Measurements from ENCODE around the gene ARHGAP8.
"Not testable (repeated sequence)": the region's sequence is repeated elsewhere in the genome, so short reads cannot be mapped to it uniquely, and the experiment has no call there.

The ARHGAP8 gene

GRCh38 chr22:44891791-44892190 is 139.4 kb downstream of the ARHGAP8 start:
- no peak for DNase-seq

GRCh38 chr22:44892243-44892642 is 139.9 kb downstream of the ARHGAP8 start:
- DNase-seq: no peak

DNA sequence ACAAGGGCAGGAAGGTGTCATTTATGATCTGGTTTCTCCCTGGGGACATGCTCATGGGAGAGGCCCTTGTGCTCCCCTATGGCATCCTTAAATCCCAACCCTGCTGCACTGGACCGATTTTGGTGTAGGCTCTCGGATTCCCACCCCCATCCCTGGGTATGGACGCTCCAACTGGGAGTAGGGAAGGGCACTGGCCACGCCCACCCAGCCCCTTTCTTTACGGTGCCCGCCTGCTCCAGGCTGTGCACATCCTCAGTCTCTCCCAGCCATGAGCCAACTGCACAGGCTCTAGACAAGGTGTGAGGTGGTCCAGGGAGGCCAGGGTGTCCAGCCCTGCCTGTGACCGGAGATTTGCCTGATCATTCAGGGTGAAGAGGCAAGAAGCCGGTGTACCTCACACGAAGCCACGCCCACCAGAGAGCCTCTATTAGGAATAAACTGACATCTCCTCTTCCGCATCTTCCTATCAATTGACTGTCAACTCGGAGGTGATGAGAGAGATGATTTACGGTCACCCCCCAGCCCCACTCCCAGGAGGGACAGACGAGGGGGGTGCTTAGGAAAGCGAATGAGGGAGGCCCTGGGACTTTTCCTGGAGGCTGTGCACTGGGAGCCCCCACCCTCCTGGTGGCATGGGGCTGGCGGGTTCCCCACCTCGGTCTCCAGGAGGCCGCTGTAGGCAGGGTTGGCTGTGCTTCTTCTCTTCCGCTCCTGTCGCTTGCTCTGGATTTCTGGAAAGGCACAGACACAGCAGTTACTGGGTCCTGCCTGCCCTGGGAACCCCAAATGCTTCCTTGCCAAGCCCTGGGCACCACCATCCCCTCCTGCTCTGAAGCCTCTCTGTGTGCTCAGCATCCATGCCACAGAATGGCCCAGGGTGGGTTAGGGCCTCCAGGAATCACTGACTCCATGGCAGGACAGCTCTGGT is 140.7 kb downstream of the ARHGAP8 start:
- DNase-seq: no peak

DNA sequence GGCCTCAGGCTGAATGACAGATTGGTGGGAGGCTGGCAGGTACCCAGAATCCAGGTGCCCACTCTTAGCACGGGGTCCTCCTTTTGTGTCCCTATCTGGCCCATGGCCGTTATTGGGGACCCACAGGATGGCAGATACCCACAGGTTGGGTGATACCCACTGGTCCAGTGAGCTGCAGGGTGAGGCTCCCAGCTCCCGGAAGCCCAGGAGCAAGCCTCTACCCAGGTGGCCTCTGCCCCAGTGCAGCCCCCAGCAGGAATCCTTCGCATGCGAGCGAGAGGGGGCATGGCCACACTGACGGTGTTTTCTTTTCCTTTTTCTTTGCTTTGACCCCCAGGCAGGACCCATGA is 141.3 kb downstream of the ARHGAP8 start:
- no peak for DNase-seq

- no peak for DNase-seq
These were observed 141.9 kb downstream of the ARHGAP8 start for GRCh38 chr22:44894321-44894720.

- DNase-seq: no peak
These were observed 142.4 kb downstream of the ARHGAP8 start for GRCh38 chr22:44894782-44895181.

DNA sequence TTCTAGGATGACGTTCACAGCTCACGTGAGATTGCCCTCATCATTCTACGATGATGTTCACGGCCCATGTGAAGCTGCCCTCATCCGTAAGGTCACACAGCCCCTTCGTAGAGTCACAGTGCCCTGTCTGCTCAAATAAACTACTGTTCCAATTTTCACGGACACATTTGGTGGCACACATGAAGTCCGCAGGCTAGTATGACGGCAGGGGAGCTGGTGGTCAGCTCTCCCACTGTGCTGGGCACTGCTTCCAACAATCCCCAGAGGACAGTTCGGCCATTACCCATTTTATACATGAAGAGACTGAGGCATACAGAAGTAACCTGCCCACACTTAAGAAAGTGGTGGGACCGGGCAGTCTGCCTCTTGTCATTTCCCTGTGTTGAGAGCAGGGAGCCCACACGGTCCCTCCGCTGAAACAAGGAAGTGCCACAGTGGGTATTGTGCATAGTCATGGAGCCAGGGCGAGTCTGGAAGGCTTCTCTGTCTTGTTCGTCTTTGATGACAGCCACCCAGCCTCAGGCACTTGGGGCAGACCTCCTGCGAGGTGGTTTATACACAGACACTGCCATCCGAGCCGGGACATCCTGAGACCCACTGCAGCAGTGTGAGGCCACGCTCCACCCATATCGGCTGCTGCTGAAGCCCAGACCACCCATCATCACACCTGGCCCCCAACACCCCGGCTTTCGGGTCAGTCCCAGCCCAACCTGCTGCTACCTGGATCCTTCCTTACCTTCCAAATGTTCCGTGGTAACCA is 143.1 kb downstream of the ARHGAP8 start:
- DNase-seq: no peak

- no peak for DNase-seq
These were observed 145.9 kb downstream of the ARHGAP8 start for GRCh38 chr22:44898236-44898635.

- no peak for DNase-seq
These were observed 148.9 kb downstream of the ARHGAP8 start for GRCh38 chr22:44901301-44901700.

GRCh38 chr22:44903164-44903563 is 150.8 kb downstream of the ARHGAP8 start:
- not testable (repeated sequence) for DNase-seq

DNA sequence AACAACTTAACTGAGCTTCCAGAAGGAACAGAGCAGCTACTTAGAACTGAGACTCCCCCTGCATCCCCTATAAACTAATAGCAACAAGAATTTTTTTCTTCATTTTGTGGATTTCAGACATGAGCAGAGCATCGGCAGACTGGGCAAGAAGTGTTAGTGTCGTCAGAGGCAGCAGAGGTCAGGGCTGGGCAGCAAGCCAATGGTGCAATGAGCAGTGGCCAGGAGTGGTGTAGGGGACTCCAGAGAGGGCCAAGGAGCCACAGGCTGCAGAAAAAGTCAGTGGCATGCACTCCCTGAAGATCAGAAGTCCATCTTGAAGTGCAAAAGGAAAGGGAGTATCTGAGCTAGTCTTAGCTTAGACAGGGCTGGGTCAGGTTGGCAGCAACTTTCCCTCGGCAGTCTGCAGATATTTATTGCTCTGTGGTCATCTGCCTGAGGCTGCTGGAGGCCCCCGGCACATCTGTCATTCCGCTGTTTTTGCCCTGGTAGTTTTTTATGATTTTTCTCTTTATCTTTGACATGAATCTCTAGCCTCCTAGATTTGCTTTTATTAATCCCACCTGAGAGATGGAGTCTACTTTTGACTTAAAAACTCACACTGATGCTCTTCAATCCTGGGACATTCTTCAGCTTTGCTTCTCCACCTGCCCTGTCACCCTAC is 152.2 kb downstream of the ARHGAP8 start:
- DNase-seq: not testable (repeated sequence)

DNA sequence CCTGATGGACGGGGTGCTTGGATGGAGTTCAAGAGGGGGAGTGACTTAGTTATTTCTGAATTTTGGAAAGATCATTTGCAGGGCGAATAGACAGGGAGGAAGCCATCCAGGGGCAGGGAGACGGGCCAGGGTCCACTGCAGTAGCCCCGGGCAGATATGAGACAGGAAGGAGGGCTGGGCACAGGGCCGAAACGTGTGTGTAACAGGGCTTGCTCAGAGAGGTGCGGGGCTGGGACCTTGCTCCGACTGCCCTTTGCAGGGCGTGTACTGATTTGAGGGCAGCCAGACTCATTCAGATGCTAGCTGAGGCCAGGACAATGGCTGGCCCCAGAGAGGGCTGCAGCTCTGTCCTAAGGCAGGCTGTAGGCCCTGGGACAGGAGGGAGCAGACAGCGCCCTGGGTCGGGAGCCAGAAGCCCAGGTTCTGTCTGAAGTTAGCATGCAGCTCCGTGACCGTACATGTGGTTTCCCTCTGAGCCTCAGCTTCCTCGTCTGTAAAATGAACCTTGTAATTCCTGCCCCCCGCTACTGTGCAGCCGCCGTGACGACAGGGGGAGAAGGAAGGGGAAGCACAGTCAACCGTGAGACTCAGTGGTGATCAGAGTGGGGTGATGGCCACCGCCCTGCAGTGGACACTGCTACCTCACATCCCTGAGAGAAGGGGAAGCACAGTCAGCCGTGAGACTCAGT is 154.0 kb downstream of the ARHGAP8 start:
- no peak for DNase-seq

DNA sequence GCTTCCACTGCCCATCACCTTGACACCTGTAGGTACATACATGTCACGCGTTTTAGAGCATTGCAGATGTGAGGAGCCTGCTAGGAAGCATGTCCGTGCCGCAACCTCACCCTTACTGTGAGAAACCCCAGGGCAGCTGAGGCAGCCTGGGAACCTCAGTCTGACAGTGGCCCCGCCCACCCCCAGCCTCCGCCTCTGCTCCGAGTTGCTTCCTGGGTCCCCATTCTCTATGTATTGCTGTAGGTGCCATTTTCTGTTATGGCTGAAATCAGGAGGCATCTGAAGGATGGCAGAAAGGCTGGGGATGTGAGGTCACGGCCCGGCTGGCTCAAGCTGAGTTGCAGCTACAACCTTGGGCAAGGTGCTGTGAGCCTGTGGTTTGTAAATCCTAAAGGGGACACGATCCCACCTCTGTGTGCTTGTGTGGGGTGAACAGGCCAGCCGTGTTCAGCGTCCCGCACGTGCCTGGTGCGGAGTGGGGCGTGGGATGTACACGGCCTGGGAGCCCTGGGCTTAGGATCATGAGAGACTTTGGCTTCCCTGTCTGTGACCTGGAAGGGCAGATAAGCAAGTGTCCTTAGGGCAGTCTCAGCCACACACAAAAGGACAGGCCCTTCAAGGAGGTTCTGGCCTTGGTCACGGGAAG is 154.7 kb downstream of the ARHGAP8 start:
- DNase-seq: no peak

GRCh38 chr22:44907765-44908737 is 155.7 kb downstream of the ARHGAP8 start:
- no peak for DNase-seq

DNA sequence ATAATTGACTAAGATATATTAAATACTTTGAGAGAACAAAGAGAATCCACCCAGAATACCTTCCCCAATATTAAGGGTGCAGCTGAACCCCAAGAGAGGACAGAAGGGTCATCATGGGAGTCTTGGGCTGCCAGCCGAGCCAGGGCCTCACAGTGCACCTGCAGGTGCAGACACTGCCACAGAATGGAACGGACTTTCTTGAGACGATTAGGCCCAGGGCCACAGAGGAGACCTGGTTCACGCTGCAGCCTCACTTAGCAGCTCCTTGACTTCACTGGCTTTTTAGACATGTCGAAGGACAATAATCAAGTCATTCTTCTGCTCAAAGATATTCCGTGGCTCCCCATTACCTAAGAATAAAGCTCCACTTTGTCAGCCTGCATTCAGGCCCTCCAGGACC is 156.9 kb downstream of the ARHGAP8 start:
- no peak for DNase-seq

Data from CD4-positive, alpha-beta T cell treated with Interleukin-17A for 1 hour (primary cell).